ENCODE data around the gene SEMA3B. TPM values are rescaled to one million over a fixed set of nuclear protein-coding genes. Genes with fewer than 3 reads are reported as not detected.

SEMA3B gene
- total and polyA plus RNA-seq, 9 of the 15 experiments (the other 6 are each of a cell fraction or from before 2014, with no cell fraction given), result 0.03 to 1.8 (median 0.55) TPM; not detected in 1

DNA sequence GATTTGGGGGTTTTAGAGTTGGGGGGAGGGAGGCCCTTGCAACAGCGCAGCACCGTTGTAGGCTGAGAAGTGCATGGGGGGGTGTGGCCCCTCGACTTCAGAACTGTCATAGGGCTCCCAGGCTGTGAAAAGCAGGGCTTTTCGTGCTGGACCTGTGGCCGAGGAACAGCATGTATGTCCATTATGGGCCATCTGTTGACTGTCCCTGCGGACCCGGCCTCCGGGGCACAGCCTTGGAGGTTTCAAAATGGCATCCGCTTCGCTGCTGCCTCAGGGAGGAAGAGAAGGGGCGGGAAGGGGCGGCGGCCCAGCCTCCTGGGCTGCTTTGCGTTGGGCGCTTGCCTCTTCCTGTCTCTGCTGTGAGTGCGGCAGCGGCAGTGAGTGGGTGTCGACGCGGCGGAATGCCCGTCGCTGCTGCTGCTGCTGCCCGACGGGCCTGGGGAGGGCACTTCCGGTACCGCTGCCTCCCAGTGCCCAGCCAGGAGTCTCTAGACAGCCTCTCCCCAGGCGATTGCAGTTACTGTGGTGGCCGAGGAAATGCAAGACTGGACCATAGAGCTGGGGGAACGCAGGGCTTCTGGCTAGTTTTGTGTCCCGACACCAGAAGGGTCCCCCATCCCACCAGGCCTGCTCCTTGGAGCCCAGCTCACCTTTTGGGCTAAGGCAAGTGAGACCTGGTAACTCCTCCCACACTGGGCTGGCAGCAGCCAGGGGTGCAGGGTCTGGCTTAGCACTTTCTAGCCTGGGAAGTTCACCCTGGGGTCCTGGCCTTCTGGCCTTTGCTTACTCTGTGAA, 31.0 kb upstream of the SEMA3B start (continued):
- TF ChIP-seq RBFOX2 (IDR thresholded peaks at IDR 0.05; ENCODE audit: low read depth, low read length), result peak; percentile 43
- peak; percentile 57 for TF ChIP-seq POLR2G (IDR thresholded peaks at IDR 0.05; ENCODE audit: low read depth, low read length)
- TF ChIP-seq PHF8 (IDR thresholded peaks at IDR 0.05; ENCODE audit: borderline replicate concordance, low read length), result peak; percentile 9; the same call in 1 of the 2 replicates
- no peak for TF ChIP-seq NR1H2 (CRISPR knock-in tag; IDR thresholded peaks at IDR 0.05)
- no peak for TF ChIP-seq STAG1 (CRISPR knock-in tag; IDR thresholded peaks at IDR 0.05; ENCODE audit: borderline replicate concordance)
- TF ChIP-seq SETDB1 (IDR thresholded peaks at IDR 0.05; ENCODE audit: low read length), result no peak
- TF ChIP-seq, protein P1, sequence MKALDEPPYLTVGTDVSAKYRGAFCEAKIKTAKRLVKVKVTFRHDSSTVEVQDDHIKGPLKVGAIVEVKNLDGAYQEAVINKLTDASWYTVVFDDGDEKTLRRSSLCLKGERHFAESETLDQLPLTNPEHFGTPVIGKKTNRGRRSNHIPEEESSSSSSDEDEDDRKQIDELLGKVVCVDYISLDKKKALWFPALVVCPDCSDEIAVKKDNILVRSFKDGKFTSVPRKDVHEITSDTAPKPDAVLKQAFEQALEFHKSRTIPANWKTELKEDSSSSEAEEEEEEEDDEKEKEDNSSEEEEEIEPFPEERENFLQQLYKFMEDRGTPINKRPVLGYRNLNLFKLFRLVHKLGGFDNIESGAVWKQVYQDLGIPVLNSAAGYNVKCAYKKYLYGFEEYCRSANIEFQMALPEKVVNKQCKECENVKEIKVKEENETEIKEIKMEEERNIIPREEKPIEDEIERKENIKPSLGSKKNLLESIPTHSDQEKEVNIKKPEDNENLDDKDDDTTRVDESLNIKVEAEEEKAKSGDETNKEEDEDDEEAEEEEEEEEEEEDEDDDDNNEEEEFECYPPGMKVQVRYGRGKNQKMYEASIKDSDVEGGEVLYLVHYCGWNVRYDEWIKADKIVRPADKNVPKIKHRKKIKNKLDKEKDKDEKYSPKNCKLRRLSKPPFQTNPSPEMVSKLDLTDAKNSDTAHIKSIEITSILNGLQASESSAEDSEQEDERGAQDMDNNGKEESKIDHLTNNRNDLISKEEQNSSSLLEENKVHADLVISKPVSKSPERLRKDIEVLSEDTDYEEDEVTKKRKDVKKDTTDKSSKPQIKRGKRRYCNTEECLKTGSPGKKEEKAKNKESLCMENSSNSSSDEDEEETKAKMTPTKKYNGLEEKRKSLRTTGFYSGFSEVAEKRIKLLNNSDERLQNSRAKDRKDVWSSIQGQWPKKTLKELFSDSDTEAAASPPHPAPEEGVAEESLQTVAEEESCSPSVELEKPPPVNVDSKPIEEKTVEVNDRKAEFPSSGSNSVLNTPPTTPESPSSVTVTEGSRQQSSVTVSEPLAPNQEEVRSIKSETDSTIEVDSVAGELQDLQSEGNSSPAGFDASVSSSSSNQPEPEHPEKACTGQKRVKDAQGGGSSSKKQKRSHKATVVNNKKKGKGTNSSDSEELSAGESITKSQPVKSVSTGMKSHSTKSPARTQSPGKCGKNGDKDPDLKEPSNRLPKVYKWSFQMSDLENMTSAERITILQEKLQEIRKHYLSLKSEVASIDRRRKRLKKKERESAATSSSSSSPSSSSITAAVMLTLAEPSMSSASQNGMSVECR (CRISPR knock-in tag; IDR thresholded peaks at IDR 0.05), result peak; percentile 49
- no peak for TF ChIP-seq ARHGAP35 (IDR thresholded peaks at IDR 0.05; ENCODE audit: partially characterized antibody)
- peak in 1 of 3 experiments; percentile 68; a peak in 1 of 6 replicates for TF ChIP-seq ZBTB11 (CRISPR knock-in tag; IDR thresholded peaks at IDR 0.05)
- no peak for TF ChIP-seq NFYB (IDR thresholded peaks at IDR 0.05; ENCODE audit: extremely low read depth, insufficient read length)
- peak; percentile 7 to 77 (median 68) for TF ChIP-seq YY1 (IDR thresholded peaks at IDR 0.05; ENCODE audit: borderline replicate concordance in 1 of 3, control insufficient read depth in 1 of 3, extremely low read depth in 1 of 3, insufficient read depth in 3 of 3, insufficient read length in 1 of 3, insufficient replicate concordance in 2 of 3, low read depth in 1 of 3, low read length in 2 of 3)
- TF ChIP-seq PHTF2 (CRISPR knock-in tag; IDR thresholded peaks at IDR 0.05), result no peak
